ENCODE results near the gene NONO. TPM values are rescaled to one million over a fixed set of nuclear protein-coding genes. Genes with fewer than 3 reads are reported as not detected.

Gene NONO
- total and polyA plus RNA-seq, 2 of the 4 experiments (the other 2 are of a cell fraction), result 199 to 609 TPM

DNA sequence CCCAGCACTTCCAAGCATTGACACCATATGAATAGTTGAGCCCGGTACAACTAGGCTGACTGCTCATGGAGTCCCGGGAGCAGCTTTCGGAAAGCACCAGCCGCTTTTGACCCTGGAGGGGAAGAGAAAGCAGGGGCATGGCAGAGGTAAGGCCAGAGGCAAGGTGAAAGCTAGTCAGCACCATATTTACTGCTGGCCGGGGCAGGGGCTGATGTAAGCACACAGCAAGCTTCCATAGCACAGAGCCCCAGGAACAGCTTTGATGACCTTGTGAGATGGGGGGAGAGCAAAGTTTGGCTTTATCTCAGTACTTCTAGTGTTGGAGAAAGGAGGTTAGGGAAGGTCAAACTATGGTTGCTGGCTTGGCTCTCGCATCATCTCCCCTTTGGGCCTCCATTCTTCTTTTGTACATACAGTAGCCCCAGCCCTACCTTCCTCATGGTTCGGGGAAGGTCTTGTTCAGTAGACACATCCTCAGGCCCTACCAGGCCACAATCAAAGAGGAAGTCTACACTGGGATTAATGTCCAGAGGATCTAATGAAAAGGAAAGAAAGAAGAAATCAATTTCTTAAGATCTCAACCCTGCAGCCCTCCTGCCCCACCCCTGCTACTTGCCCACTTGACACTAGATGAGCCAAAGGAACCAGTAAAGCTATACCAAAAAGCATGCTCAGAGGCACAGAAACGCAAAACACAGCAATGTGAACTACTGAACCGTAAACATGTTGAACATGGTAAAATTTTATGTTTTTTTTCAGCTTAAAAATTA lies 38.9 kb upstream of the NONO start:
- no peak overlapping the region for H3K9ac ChIP-seq (ENCODE audit: low read depth, low read length)
- BruUV-seq (replicated peaks), result no TSS peak
- no peak overlapping the region for H3K14ac ChIP-seq (replicated peaks; ENCODE audit: low read depth, low read length)
- H4K8ac ChIP-seq (ENCODE audit: low read depth in 2 of 2, low read length in 2 of 2), result no peak overlapping the region
- H2AK5ac ChIP-seq (ENCODE audit: low read depth, low read length), result no peak overlapping the region
- DNase-seq (no peak), ATAC-seq (ENCODE audit: low read depth) (no peak)
- H3K56ac ChIP-seq (ENCODE audit: extremely low read depth, insufficient read depth, low read length), result no peak overlapping the region
- H3K27ac ChIP-seq (ENCODE audit: insufficient read depth, low read length), result no peak overlapping the region
- H4K91ac ChIP-seq (ENCODE audit: insufficient read depth, low read depth, low read length), result no peak overlapping the region
- H3K23ac ChIP-seq (ENCODE audit: low read depth, low read length), result no peak overlapping the region
- no peak overlapping the region for H2BK20ac ChIP-seq (ENCODE audit: low read depth, low read length)
- no peak overlapping the region for H2BK5ac ChIP-seq (ENCODE audit: low read depth, low read length, poor library complexity, severe bottlenecking)
- no peak overlapping the region for H4K5ac ChIP-seq (ENCODE audit: low read depth, low read length)
- CTCF ChIA-PET, result no interaction called here
- H3K4ac ChIP-seq (ENCODE audit: low read depth, low read length), result no peak overlapping the region
- no peaks in the 10 kb centered on the region for H4K20me1 ChIP-seq (ENCODE audit: insufficient read depth, low read length)
- intact Hi-C loops (cut with micrococcal nuclease) (no loop called here), dilution Hi-C loops (cut with HindIII; ENCODE audit: low sequenced_read_pairs, unreplicated experiment) (no loop called here), in situ Hi-C loops (cut with MboI; ENCODE audit: low sequenced_read_pairs) (no loop called here)
- H3K18ac ChIP-seq (ENCODE audit: low read depth, low read length), result no peak overlapping the region
- H3K9me3 ChIP-seq (ENCODE audit: control insufficient read depth, insufficient read depth, low read length), result no peaks in the 10 kb centered on the region
- no peak for TF ChIP-seq CHD1 (IDR thresholded peaks at IDR 0.05; ENCODE audit: low read depth, low read length)
- no peak for TF ChIP-seq RCOR1 (IDR thresholded peaks at IDR 0.05; ENCODE audit: insufficient replicate concordance, low read length)
- TF ChIP-seq RAD21 (IDR thresholded peaks at IDR 0.05; ENCODE audit: low read length), result no peak
- TF ChIP-seq FOS (IDR thresholded peaks at IDR 0.05; ENCODE audit: low read depth, low read length), result no peak
- no peak for TF ChIP-seq MAZ (IDR thresholded peaks at IDR 0.05; ENCODE audit: borderline replicate concordance, low read depth, low read length)
- TF ChIP-seq, protein P1, sequence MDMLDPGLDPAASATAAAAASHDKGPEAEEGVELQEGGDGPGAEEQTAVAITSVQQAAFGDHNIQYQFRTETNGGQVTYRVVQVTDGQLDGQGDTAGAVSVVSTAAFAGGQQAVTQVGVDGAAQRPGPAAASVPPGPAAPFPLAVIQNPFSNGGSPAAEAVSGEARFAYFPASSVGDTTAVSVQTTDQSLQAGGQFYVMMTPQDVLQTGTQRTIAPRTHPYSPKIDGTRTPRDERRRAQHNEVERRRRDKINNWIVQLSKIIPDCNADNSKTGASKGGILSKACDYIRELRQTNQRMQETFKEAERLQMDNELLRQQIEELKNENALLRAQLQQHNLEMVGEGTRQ (IDR thresholded peaks at IDR 0.05; ENCODE audit: low read depth, low read length), result no peak
- TF ChIP-seq SMC3 (IDR thresholded peaks at IDR 0.05; ENCODE audit: low read depth, low read length), result no peak
- TF ChIP-seq, protein P2, sequence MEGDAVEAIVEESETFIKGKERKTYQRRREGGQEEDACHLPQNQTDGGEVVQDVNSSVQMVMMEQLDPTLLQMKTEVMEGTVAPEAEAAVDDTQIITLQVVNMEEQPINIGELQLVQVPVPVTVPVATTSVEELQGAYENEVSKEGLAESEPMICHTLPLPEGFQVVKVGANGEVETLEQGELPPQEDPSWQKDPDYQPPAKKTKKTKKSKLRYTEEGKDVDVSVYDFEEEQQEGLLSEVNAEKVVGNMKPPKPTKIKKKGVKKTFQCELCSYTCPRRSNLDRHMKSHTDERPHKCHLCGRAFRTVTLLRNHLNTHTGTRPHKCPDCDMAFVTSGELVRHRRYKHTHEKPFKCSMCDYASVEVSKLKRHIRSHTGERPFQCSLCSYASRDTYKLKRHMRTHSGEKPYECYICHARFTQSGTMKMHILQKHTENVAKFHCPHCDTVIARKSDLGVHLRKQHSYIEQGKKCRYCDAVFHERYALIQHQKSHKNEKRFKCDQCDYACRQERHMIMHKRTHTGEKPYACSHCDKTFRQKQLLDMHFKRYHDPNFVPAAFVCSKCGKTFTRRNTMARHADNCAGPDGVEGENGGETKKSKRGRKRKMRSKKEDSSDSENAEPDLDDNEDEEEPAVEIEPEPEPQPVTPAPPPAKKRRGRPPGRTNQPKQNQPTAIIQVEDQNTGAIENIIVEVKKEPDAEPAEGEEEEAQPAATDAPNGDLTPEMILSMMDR (conservative IDR thresholded peaks at IDR 0.05; ENCODE audit: low read depth, low read length), result no peak
- TF ChIP-seq RFX5 (IDR thresholded peaks at IDR 0.05; ENCODE audit: low read depth, low read length), result no peak
- no peak for TF ChIP-seq CEBPB (IDR thresholded peaks at IDR 0.05; ENCODE audit: low read depth, low read length)
- TF ChIP-seq NFE2L2 (IDR thresholded peaks at IDR 0.05; ENCODE audit: low read depth, low read length), result no peak
- POLR2A ChIA-PET (ENCODE audit: unreplicated experiment), result no interaction called here
- no peak overlapping the region for H3K4me2 ChIP-seq (ENCODE audit: low read depth, low read length)
- no peak overlapping the region for H2AK9ac ChIP-seq (replicated peaks; ENCODE audit: low read depth, low read length, poor library complexity)
- WGBS, 2 experiments (ENCODE audit: extremely low coverage in 2 of 2, insufficient read length in 1 of 2), result 73% methylated on average over 2 of the region's 9 CpGs; no CpG with 5 or more reads in 1 of the 2 experiments
- peaks cover 2% of the 10 kb centered on the region; the same call in 1 of the 2 replicates for H3K27me3 ChIP-seq (ENCODE audit: control insufficient read depth, insufficient read depth, low read length)
- H2AFZ ChIP-seq (replicated peaks; ENCODE audit: low read length, poor library complexity), result no peak overlapping the region
- no peaks in the 10 kb centered on the region for H3K79me1 ChIP-seq (ENCODE audit: low read depth in 1 of 2, low read length in 2 of 2)
- H2BK120ac ChIP-seq (ENCODE audit: low read depth, low read length), result no peak overlapping the region
- H2BK15ac ChIP-seq (ENCODE audit: low read depth, low read length), result no peak overlapping the region
- H3K4me3 ChIP-seq (ENCODE audit: insufficient read depth, low read depth, low read length), result no peak overlapping the region
- H3K4me1 ChIP-seq (ENCODE audit: control insufficient read depth, insufficient read depth, low read length), result no peaks in the 10 kb centered on the region
- H3K36me3 ChIP-seq (ENCODE audit: control insufficient read depth, insufficient read depth, low read length), result peaks cover 63% of the 10 kb centered on the region
- no peaks in the 10 kb centered on the region for H3K9me1 ChIP-seq (ENCODE audit: insufficient read depth, low read length)

Measured in IMR-90 (cell line).